K562 (cell line): Measurements from ENCODE around the gene POLR2L. TPM values are rescaled to one million over a fixed set of nuclear protein-coding genes. Genes with fewer than 3 reads are reported as not detected.

ENCODE experiments used
- CBX2 ChIP-seq: fragments of 200-600 bp; sonication (generic); IDR thresholded peaks from one replicate; pipeline ENCODE4 v1.6.1; 2012; ENCODE audit warnings: mild to moderate bottlenecking, low read length, inconsistent platforms; ENCODE audit not compliant: insufficient read depth, poor library complexity, severe bottlenecking
- CREB5 ChIP-seq: fragments of 250-450 bp; sonication (Bioruptor Pico); IDR thresholded peaks from 2 replicates; pipeline ENCODE4 v1.5.0; 2020; ENCODE audit warnings: mild to moderate bottlenecking
- CTBP1 ChIP-seq: fragments of 450-650 bp; IDR thresholded peaks from 2 replicates; pipeline ENCODE4 v1.6.1; 2016; ENCODE audit warnings: borderline replicate concordance
- DDX20 ChIP-seq: fragments of 450-650 bp; IDR thresholded peaks from 2 replicates; pipeline ENCODE4 v1.6.1; 2016; ENCODE audit warnings: missing genetic modification characterization, low read depth, mild to moderate bottlenecking, missing compliant biosample characterization, moderate library complexity
- FUS ChIP-seq: fragments of 200-400 bp; formaldehyde crosslinking; optimal IDR thresholded peaks from 2 replicates; pipeline ENCODE3; 2017; ENCODE audit warnings: low read depth, low read length
- HOXB6 ChIP-seq: fragments of 250-450 bp; sonication (Bioruptor Pico); IDR thresholded peaks from 2 replicates; pipeline ENCODE4 v1.5.1; 2022; ENCODE audit warnings: mild to moderate bottlenecking, borderline replicate concordance
- IRF1 ChIP-seq: sonication (generic); formaldehyde crosslinking; IDR thresholded peaks from 2 replicates; pipeline ENCODE4 v1.8.0; 2022; ENCODE audit warnings: missing genetic modification reagents, mild to moderate bottlenecking, borderline replicate concordance
- MBD2 ChIP-seq: sonication (generic); IDR thresholded peaks from 2 replicates; pipeline ENCODE4 v1.6.1; 2016; ENCODE audit warnings: low read depth, borderline replicate concordance
- MCM7 ChIP-seq, 2 experiments: fragments of 450-650 bp; IDR thresholded peaks; 2 replicates each; pipeline ENCODE4 v1.6.1; 2016 to 2018
- MLLT1 ChIP-seq, 2 experiments: fragments of 450-650 bp; IDR thresholded peaks; 2 replicates each; pipeline ENCODE4 v1.6.1; 2016
- MYBL2 ChIP-seq, 2 experiments: fragments of 450-650 bp in 1 of 2; sonication (generic) in 1 of 2; formaldehyde crosslinking in 1 of 2; IDR thresholded peaks; 2 replicates each; pipeline versions ENCODE4 v1.6.1 to v1.8.1; 2017 to 2022; ENCODE audit warnings: borderline replicate concordance in 1 of 2, inconsistent platforms in 1 of 2, low read depth in 1 of 2, mild to moderate bottlenecking in 1 of 2, missing genetic modification reagents in 1 of 2, moderate library complexity in 1 of 2
- POLR2A ChIP-seq: fragments of 450-650 bp; conservative IDR thresholded peaks from 2 replicates; pipeline ENCODE4 v1.6.1; 2016
- PTRF ChIP-seq: fragments of 450-650 bp; IDR thresholded peaks from 2 replicates; pipeline ENCODE4 v1.6.1; 2016; ENCODE audit warnings: mild to moderate bottlenecking, missing genetic modification characterization, missing compliant biosample characterization
- SP2 ChIP-seq: IDR thresholded peaks from 2 replicates; pipeline ENCODE4 v1.6.1; 2011; ENCODE audit warnings: mild to moderate bottlenecking, low read depth, low read length, moderate library complexity; ENCODE audit not compliant: poor library complexity, severe bottlenecking; ENCODE audit errors: extremely low read depth
- SPI1 ChIP-seq: IDR thresholded peaks from 2 replicates; pipeline ENCODE4 v1.6.1; 2011; ENCODE audit warnings: low read depth, low read length, control low read depth, borderline replicate concordance
- ZNF75A ChIP-seq: fragments of 450-650 bp; formaldehyde crosslinking; IDR thresholded peaks from 2 replicates; pipeline ENCODE4 v1.4.0; 2020; ENCODE audit warnings: mild to moderate bottlenecking
- polyA plus RNA-seq, 8 experiments: library from polyadenylated mRNA; depleted of rRNA in 4 of 8; stranded (reverse) in 5 of 8; unstranded in 3 of 8; fragments of >200 nt; fragmentation: Nextera tagmentation in 2 of 8; fragmentation: Illumina TruSeq in 1 of 8; extraction: Ambion mirVana in 2 of 8; extraction: Trizol in 1 of 8; gene quantifications; 2 replicates each; pipeline versions ENCODE4 v1.2.1 to v1.2.3, GENCODE V29; 2011 to 2014; ENCODE audit warnings: inconsistent platforms in 1 of 8, missing spikeins in 1 of 8
- total RNA-seq, 7 experiments: library from RNA; depleted of rRNA in 6 of 7; stranded (reverse); fragments of >200 nt in 6 of 7; fragmentation: Illumina TruSeq in 2 of 7; extraction: Trizol in 2 of 7; gene quantifications; 2 replicates each; pipeline versions ENCODE4 v1.2.1 to v1.2.3, GENCODE V29; 2011 to 2021; ENCODE audit warnings: low replicate concordance in 1 of 7
- TF ChIP-seq, protein P1 (sequence below), 2 experiments: fragments of 450-650 bp in 1 of 2; sonication (generic) in 1 of 2; formaldehyde crosslinking; conservative IDR thresholded peaks; 2 replicates each; pipeline versions ENCODE4 v1.4.0 to v1.8.1; 2020 to 2022; ENCODE audit warnings: mild to moderate bottlenecking in 1 of 2, missing genetic modification reagents in 1 of 2
- TF ChIP-seq, protein P2 (sequence below): fragments of 200-400 bp; formaldehyde crosslinking; IDR thresholded peaks from 2 replicates; pipeline ENCODE4 v1.6.1; 2017; ENCODE audit warnings: mild to moderate bottlenecking, low read depth, low read length, moderate library complexity
- TF ChIP-seq, protein P3 (sequence below): fragments of 450-650 bp; formaldehyde crosslinking; IDR thresholded peaks from 2 replicates; pipeline ENCODE4 v1.4.0; 2022; ENCODE audit warnings: missing genetic modification characterization

Gene POLR2L
- total and polyA plus RNA-seq, 9 of the 15 experiments (the other 6 are each of a cell fraction or from before 2014, with no cell fraction given), result 38.3 to 688 (median 108) TPM

- TF ChIP-seq PTRF (tag), result no peak
- no peak for TF ChIP-seq CBX2
- TF ChIP-seq POLR2A, result peak; percentile 93
- peak; percentile 53 to 59; a peak in 2 of 4 replicates for TF ChIP-seq MLLT1 (IDR thresholded peaks at IDR 0.05)
- peak; percentile 68 for TF ChIP-seq CTBP1
- TF ChIP-seq, protein P1, sequence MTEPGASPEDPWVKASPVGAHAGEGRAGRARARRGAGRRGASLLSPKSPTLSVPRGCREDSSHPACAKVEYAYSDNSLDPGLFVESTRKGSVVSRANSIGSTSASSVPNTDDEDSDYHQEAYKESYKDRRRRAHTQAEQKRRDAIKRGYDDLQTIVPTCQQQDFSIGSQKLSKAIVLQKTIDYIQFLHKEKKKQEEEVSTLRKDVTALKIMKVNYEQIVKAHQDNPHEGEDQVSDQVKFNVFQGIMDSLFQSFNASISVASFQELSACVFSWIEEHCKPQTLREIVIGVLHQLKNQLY (CRISPR knock-in tag; conservative IDR thresholded peaks at IDR 0.05), result 0 out of 4 replicates have a peak, but pooled peaks of 1 of the 2 experiments have one; percentile 47
- no peak for TF ChIP-seq MCM7 (IDR thresholded peaks at IDR 0.05)
- TF ChIP-seq, protein P2, sequence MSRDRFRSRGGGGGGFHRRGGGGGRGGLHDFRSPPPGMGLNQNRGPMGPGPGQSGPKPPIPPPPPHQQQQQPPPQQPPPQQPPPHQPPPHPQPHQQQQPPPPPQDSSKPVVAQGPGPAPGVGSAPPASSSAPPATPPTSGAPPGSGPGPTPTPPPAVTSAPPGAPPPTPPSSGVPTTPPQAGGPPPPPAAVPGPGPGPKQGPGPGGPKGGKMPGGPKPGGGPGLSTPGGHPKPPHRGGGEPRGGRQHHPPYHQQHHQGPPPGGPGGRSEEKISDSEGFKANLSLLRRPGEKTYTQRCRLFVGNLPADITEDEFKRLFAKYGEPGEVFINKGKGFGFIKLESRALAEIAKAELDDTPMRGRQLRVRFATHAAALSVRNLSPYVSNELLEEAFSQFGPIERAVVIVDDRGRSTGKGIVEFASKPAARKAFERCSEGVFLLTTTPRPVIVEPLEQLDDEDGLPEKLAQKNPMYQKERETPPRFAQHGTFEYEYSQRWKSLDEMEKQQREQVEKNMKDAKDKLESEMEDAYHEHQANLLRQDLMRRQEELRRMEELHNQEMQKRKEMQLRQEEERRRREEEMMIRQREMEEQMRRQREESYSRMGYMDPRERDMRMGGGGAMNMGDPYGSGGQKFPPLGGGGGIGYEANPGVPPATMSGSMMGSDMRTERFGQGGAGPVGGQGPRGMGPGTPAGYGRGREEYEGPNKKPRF, result no peak
- TF ChIP-seq FUS, result peak; percentile 81
- TF ChIP-seq CREB5 (CRISPR knock-in tag), result no peak
- TF ChIP-seq, protein P3, sequence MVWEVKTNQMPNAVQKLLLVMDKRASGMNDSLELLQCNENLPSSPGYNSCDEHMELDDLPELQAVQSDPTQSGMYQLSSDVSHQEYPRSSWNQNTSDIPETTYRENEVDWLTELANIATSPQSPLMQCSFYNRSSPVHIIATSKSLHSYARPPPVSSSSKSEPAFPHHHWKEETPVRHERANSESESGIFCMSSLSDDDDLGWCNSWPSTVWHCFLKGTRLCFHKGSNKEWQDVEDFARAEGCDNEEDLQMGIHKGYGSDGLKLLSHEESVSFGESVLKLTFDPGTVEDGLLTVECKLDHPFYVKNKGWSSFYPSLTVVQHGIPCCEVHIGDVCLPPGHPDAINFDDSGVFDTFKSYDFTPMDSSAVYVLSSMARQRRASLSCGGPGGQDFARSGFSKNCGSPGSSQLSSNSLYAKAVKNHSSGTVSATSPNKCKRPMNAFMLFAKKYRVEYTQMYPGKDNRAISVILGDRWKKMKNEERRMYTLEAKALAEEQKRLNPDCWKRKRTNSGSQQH (CRISPR knock-in tag), result peak; percentile 89; the same call in 1 of the 2 replicates
- TF ChIP-seq MBD2, result peak; percentile 83
- TF ChIP-seq ZNF75A (CRISPR knock-in tag), result no peak
- TF ChIP-seq IRF1 (CRISPR knock-in tag), result no peak
- TF ChIP-seq DDX20 (tag), result no peak
- TF ChIP-seq SP2, result no peak
- TF ChIP-seq SPI1, result peak; percentile 43
- no peak for TF ChIP-seq MYBL2 (IDR thresholded peaks at IDR 0.05; ENCODE audit: low read depth)
- TF ChIP-seq MYBL2 (CRISPR knock-in tag; IDR thresholded peaks at IDR 0.05; ENCODE audit: borderline replicate concordance), result no peak
- no peak for TF ChIP-seq HOXB6 (CRISPR knock-in tag)
Observed at GRCh38 chr11:809287-810039, 32.9 kb downstream of the POLR2L start, which contains the start of gene RPLP2 (continued).
